MM.1S (cell line): ENCODE measurements around the gene MEDAG.

ENCODE experiments used
- CTCF ChIP-seq: fragments of 300-600 bp; sonication (generic); IDR thresholded peaks from 2 replicates; pipeline ENCODE4 v1.5.1; 2016; ENCODE audit warnings: antibody characterized with exemption, low read length, mixed read lengths
- EZH2 ChIP-seq: fragments of 300-600 bp; sonication (generic); optimal IDR thresholded peaks from 2 replicates; pipeline ENCODE3; 2017; ENCODE audit warnings: low read depth, mild to moderate bottlenecking, antibody characterized with exemption, low read length, mixed read lengths
- EZH2phosphoT487 ChIP-seq: fragments of 300-600 bp; sonication (generic); IDR thresholded peaks from 2 replicates; pipeline ENCODE4 v1.6.1; 2018; ENCODE audit warnings: antibody characterized with exemption, low read length

GRCh38 chr13:30959678-30960077 lies 53.6 kb downstream of the MEDAG start:
- TF ChIP-seq CTCF, result no peak
- no peak for TF ChIP-seq EZH2
- no peak for TF ChIP-seq EZH2phosphoT487
